Measurements from ENCODE around the gene ADAMTS18. TPM values are rescaled to one million over a fixed set of nuclear protein-coding genes. Genes with fewer than 3 reads are reported as not detected.

Gene ADAMTS18
- polyA plus RNA-seq, 4 donors = 2.8 to 9.1 (median 4.3) TPM

DNA sequence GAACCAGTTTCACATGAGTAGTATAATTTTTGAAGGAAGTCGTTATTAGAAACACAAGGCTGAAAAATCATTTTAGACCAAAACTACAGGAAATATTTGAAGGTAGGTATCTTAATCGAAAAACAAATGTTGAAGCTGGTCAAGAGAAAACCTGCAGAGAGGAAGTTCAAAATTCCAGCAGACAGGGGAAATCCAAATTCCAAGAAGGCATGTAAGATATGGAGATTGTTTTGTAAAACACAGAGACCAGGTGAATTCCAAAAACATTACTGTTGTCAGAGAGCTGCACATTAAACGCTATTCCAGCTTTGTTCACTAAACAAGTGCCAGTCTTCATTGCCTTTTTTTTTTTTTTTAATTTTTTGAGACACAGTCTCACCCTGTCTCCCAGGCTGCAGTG, 38.4 kb downstream of the ADAMTS18 start:
- DNase-seq (ENCODE audit: low read depth in 4 of 4, low spot score in 3 of 4) = no peak

GRCh38 chr16:77394699-77395098, 40.1 kb downstream of the ADAMTS18 start:
- DNase-seq (ENCODE audit: low read depth in 4 of 4, low spot score in 3 of 4) = no peak

DNA sequence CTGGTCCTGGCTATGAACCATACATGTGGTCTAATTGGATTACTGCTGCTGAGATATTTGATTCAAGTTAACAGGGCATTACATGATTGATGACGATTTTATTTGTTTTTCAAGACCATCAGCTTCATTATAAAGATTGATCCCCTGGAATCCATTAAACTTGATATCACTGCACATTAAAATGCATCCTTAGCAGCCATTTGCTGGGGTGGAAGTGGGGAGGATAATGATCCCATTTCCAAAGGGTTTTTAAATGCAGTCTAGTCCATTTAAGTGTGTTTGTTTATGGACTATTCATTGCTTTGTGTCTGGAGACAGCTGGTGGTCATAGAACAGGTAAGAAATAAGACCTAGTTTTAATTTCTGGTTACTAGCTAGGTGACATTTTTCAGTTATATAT, 40.9 kb downstream of the ADAMTS18 start:
- DNase-seq (ENCODE audit: low read depth in 4 of 4, low spot score in 3 of 4) = no peak

DNA sequence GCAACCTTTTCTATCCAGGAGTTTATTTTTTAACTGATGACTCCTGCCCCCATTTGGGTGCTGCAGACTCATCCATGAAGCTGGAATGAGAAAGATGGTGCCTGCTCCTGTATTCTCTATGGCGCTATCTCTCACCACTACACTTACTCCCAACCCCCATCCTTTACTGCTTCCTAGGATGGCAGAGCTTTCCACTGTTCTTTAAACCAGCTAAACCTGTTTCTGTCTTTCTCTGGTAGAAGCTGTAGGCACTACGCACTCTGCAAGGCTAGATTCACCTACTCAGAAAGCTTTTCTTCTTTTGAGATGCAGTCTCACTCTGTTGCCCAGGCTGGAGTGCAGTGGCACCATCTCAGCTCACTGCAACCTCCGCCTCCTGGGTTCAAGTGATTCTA, 47.0 kb downstream of the ADAMTS18 start:
- DNase-seq (ENCODE audit: low read depth in 4 of 4, low spot score in 3 of 4) = peak in 1 of 4 donors; percentile 16

- no peak for DNase-seq (ENCODE audit: low read depth in 4 of 4, low spot score in 3 of 4)
Observed at GRCh38 chr16:77386831-77387814, 47.7 kb downstream of the ADAMTS18 start.

- DNase-seq (ENCODE audit: low read depth in 4 of 4, low spot score in 3 of 4) = no peak
Observed at GRCh38 chr16:77385481-77385880, 49.4 kb downstream of the ADAMTS18 start.

DNA sequence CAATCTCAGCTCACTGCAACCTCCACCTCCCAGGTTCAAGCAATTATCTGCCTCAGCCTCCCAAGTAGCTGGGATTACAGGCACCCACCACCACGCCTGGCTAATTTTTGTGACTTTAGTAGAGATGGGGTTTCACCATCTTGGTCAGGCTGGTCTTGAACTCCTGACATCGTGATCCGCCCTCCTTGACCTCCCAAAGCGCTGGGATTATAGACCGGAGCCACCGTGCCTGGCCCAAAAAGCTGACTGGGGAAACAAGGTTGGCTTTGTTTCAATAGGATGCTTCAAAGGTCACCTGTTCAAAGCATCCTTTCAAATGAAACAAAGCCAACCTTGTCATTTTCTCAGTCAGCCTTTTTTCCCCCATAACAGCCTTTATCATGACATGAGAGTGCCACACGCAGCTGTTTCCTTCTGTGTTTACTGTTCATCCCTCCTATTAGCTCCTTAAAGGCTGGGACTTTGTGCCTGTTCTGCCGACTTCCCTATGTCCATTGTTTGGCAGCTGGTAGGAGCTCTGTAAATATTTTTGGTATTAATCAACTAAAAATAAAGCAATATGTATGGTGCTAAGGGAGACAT, 51.1 kb downstream of the ADAMTS18 start:
- no peak for DNase-seq (ENCODE audit: low read depth in 4 of 4, low spot score in 3 of 4)

DNA sequence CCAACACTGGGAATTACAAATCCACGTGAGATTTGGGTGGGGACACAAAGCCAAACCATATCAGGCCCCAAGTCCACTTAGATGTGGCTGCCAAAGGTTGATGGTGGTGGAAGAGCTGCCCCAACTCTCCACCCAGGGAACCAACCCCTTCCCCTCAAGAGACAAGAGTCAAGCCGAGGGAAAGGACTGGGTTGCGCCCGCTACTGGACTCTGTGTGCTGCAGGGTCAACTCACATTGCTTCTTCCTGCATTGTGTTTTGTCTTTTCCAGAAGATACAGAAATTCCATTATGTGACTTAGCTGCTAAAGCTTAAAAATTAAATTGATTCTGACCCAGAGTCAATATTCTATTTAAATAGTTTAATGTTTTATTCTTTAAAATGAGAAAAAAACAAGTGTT, 58.5 kb downstream of the ADAMTS18 start:
- no peak for DNase-seq (ENCODE audit: low read depth in 4 of 4, low spot score in 3 of 4)

GRCh38 chr16:77375396-77375795, 59.4 kb downstream of the ADAMTS18 start:
- DNase-seq (ENCODE audit: low read depth in 4 of 4, low spot score in 3 of 4) = no peak

DNA sequence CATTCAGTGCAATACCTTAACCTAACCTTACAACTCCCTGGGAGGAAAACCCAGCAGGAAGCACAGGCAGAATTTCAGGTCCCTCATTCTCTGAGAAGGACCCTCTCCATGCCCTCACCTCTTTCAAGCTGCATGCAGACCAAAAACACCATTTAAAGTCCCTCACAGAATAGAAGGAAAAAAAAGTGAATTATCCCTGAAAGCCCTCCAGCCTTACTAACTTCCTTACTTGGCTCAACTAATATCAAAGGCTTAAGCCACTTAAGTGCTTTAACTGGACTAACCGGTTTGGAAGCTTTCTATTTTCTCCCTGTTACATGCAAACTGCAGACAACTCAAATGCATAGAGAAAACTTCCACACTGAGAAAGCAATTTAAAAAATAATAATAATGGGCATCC, 60.5 kb downstream of the ADAMTS18 start:
- DNase-seq (ENCODE audit: low read depth in 4 of 4, low spot score in 3 of 4) = peak in 3 of 4 donors; percentile 23 to 35 (median 34)

GRCh38 chr16:77373726-77374125, 61.1 kb downstream of the ADAMTS18 start:
- DNase-seq (ENCODE audit: low read depth in 4 of 4, low spot score in 3 of 4) = no peak

GRCh38 chr16:77364770-77365169, 70.1 kb downstream of the ADAMTS18 start:
- no peak for DNase-seq (ENCODE audit: low read depth in 4 of 4, low spot score in 3 of 4)

- no peak for DNase-seq (ENCODE audit: low read depth in 4 of 4, low spot score in 3 of 4)
Observed at GRCh38 chr16:77359065-77359502, 75.8 kb downstream of the ADAMTS18 start.

- DNase-seq (ENCODE audit: low read depth in 4 of 4, low spot score in 3 of 4) = no peak
Observed at GRCh38 chr16:77353587-77354263, 81.1 kb downstream of the ADAMTS18 start.

DNA sequence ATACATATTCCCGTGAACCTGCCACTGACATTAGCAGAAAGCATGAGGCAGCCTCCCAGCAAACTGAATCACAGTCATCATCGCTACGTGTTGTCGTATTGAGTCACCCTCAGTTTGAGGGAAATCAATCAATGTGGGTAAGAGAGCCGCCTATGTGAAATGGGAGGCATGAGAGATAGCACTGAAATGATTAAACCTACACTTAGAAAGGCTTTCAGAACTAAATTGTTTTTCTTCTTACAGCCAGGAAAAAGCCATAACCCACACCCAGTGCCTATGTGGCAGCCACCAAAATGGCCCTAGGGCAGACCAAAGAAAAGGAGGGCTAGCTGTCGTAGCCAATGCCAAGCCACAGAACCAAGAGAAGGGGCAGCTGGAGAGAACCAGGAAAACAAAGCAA, 90.5 kb downstream of the ADAMTS18 start:
- no peak for DNase-seq (ENCODE audit: low read depth in 4 of 4, low spot score in 3 of 4)

DNA sequence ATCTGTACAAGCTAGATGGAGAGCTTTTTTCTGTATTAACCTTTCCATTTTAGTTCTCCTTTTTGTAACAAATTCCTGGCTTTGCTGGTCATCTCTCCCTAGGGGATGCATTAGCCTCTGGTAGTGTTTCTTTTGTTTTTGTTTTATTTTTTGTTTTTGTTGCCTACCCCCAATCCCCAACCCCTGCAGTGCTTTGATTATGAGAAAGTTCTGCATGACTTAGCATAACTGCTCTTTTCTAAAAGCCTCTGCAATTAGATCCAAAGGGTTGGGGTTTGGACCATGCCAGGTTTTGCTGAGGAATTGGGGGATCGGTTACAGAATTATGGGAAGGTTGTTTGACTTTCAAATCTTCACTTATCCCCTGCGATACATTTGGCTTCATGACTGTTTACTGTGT, 98.2 kb downstream of the ADAMTS18 start:
- DNase-seq (ENCODE audit: low read depth in 4 of 4, low spot score in 3 of 4) = no peak

GRCh38 chr16:77335652-77336234, 99.1 kb downstream of the ADAMTS18 start:
- DNase-seq (ENCODE audit: low read depth in 4 of 4, low spot score in 3 of 4) = peak in 2 of 4 donors; percentile 16 to 18

DNA sequence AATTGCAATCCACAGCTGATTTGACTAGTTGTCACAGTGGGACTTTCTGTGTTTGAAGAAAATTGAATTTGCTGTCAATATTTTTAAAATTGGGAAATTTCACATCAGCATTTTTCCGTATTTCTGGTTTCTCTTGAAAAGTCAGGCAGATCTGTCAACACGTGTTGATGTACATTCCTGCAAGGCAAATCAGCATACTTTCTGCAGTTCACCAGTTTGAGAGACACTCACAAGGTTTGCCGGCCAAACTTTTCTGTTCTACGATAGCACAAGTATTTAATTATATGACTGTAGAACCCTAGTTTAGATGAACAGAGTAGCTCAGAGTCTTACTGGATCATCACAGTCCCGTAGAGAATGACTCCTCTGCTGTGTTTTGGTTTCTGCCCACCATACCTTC, 102.0 kb downstream of the ADAMTS18 start:
- no peak for DNase-seq (ENCODE audit: low read depth in 4 of 4, low spot score in 3 of 4)

DNA sequence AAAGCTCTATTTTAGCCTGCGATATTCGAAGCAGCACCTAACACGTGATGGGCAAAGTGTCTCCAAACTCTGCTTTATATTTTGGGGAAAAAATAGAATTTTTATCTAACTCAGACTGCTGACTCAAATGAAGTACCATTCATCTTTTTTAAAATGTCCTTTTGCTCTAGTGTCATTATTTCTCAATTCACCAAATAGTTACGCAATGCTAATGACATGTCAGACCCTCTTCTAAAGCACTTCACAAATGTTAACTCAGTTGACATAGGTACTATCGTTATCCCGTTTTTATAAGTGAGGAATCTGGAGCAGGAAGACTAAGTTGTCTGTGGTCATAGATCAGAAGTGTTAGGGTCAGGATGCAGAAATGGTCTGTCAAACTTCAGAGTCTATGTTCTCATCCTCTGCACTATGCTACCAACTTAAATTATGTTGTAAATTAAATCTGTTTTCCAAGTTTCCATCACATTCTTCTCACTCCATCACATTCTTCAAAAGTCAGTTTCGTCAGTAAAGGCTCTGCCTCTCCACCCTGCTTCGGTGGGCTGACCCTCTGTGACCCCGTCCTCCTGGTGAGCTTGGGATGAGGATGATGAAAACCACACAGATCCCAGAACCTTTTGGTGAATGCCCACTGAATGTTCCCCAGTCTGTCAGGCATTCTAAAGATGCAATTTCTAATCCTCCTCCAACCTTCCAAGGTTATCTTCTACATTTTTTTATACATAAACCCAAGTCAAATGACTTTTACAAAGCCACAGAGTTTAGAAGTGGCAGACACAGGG, 102.8 kb downstream of the ADAMTS18 start:
- DNase-seq (ENCODE audit: low read depth in 4 of 4, low spot score in 3 of 4) = no peak

GRCh38 chr16:77331043-77331442, 103.8 kb downstream of the ADAMTS18 start:
- DNase-seq (ENCODE audit: low read depth in 4 of 4, low spot score in 3 of 4) = no peak

Measured in left renal pelvis (tissue), 4 donors.